Endothelial cell (in vitro differentiated cells): ENCODE measurements around the gene PLEKHM1. TPM values are rescaled to one million over a fixed set of nuclear protein-coding genes. Genes with fewer than 3 reads are reported as not detected.

ENCODE experiments used
- DNase-seq: peaks from one replicate; pipeline ENCODE4 v3.0.0; 2021; ENCODE audit warnings: low spot score
- H3K27ac Mint-ChIP-seq: one replicate; pipeline ENCODE4 v1.8.0; 2021; ENCODE audit warnings: mixed read lengths, inconsistent platforms; ENCODE audit not compliant: unreplicated experiment
- H3K27me3 Mint-ChIP-seq: one replicate; pipeline ENCODE4 v1.8.0; 2021; ENCODE audit warnings: mild to moderate bottlenecking, moderate library complexity, mixed read lengths, inconsistent platforms; ENCODE audit not compliant: unreplicated experiment
- H3K36me3 Mint-ChIP-seq: one replicate; pipeline ENCODE4 v1.8.0; 2021; ENCODE audit warnings: mild to moderate bottlenecking, low read depth, mixed read lengths, inconsistent platforms; ENCODE audit not compliant: unreplicated experiment
- H3K4me1 Mint-ChIP-seq: one replicate; pipeline ENCODE4 v1.8.0; 2021; ENCODE audit warnings: mild to moderate bottlenecking, mixed read lengths, inconsistent platforms; ENCODE audit not compliant: unreplicated experiment
- H3K4me3 Mint-ChIP-seq: one replicate; pipeline ENCODE4 v1.8.0; 2021; ENCODE audit warnings: mild to moderate bottlenecking, mixed read lengths, inconsistent platforms; ENCODE audit not compliant: unreplicated experiment
- H3K9me3 Mint-ChIP-seq: one replicate; pipeline ENCODE4 v1.8.0; 2021; ENCODE audit warnings: mixed read lengths, inconsistent platforms; ENCODE audit not compliant: unreplicated experiment
- total RNA-seq: library from RNA; stranded (reverse); fragmentation: NEBNext Ultra II Directional; extraction: Animal tissue kit (Norgen Biotek cat#: 25700); gene quantifications from one replicate; pipeline ENCODE4 v1.2.1, GENCODE V29; 2021; ENCODE audit not compliant: unreplicated experiment
- TF ChIP-seq, protein P1 (sequence below): fragments of 200-600 bp; sonication (generic); IDR thresholded peaks from one replicate; pipeline ENCODE4 v1.5.0; 2021; ENCODE audit warnings: antibody characterized with exemption; ENCODE audit not compliant: unreplicated experiment

Gene PLEKHM1
- total RNA-seq, 1 donor from 2014 or later, result 46.6 TPM

DNA sequence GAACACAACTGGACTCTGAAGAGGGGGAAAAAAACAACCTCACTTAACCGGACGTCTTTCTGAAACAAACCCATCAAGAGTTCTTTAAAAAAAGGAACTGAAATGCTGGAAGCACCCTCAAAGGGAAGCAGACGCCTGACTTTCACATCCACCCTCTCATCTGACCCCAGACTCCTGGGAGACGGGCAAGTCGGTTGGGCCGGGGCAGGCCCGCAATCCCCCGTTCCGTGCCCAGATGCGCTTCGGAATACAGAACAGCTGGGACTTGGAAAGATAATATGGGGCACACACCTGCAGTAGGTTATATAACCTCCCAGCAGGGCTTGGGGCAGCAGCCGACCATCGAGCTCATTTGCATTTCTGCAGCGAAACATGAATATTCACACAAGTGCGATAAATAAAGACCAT is 61.6 kb downstream of the PLEKHM1 start:
- no peaks in the 10 kb centered on the region for H3K9me3 Mint-ChIP-seq
- peaks cover 28% of the 10 kb centered on the region for H3K27me3 Mint-ChIP-seq
- TF ChIP-seq, protein P1, sequence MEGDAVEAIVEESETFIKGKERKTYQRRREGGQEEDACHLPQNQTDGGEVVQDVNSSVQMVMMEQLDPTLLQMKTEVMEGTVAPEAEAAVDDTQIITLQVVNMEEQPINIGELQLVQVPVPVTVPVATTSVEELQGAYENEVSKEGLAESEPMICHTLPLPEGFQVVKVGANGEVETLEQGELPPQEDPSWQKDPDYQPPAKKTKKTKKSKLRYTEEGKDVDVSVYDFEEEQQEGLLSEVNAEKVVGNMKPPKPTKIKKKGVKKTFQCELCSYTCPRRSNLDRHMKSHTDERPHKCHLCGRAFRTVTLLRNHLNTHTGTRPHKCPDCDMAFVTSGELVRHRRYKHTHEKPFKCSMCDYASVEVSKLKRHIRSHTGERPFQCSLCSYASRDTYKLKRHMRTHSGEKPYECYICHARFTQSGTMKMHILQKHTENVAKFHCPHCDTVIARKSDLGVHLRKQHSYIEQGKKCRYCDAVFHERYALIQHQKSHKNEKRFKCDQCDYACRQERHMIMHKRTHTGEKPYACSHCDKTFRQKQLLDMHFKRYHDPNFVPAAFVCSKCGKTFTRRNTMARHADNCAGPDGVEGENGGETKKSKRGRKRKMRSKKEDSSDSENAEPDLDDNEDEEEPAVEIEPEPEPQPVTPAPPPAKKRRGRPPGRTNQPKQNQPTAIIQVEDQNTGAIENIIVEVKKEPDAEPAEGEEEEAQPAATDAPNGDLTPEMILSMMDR, result no peak
- H3K4me1 Mint-ChIP-seq, result peaks cover 41% of the 10 kb centered on the region
- peaks cover 25% of the 10 kb centered on the region for H3K36me3 Mint-ChIP-seq
- DNase-seq, result no peak
- peak overlapping the region; percentile 89 for H3K4me3 Mint-ChIP-seq
- H3K27ac Mint-ChIP-seq, result peak overlapping the region; percentile 37

DNA sequence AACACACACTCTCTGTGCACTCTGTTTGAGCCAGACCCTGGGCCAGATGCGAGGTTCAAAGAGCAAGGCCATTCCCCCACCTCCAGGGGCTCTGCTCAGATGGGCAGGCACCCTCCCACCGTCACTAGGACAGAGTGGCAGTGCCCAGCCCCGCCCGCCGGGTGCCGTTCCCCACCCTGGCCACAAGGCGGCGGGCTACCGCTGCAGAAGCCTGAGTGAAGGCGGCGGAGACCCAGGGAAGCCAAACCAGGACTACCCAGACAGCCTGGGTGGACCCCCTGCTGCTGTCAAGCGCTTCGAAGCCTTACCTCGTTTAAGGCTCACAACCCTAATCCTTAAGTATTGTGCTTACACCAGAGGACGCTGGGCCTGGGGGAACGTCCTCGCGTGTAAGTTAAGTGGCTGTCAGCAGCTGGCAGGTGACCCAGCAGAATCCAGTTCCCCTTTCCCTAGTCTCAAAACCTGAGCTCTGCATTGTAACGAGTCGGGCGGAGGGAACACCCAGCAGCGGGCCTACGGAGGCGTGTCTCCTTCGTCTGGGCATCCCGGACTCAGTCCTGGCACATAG is 62.4 kb downstream of the PLEKHM1 start:
- H3K36me3 Mint-ChIP-seq, result peaks cover 31% of the 10 kb centered on the region
- DNase-seq, result peak; percentile 90
- peaks cover 42% of the 10 kb centered on the region for H3K4me1 Mint-ChIP-seq
- H3K27ac Mint-ChIP-seq, result peak overlapping the region; percentile 37
- TF ChIP-seq, protein P1, result peak; percentile 100
- H3K27me3 Mint-ChIP-seq, result peaks cover 27% of the 10 kb centered on the region
- peak overlapping the region; percentile 89 for H3K4me3 Mint-ChIP-seq
- H3K9me3 Mint-ChIP-seq, result no peaks in the 10 kb centered on the region

DNA sequence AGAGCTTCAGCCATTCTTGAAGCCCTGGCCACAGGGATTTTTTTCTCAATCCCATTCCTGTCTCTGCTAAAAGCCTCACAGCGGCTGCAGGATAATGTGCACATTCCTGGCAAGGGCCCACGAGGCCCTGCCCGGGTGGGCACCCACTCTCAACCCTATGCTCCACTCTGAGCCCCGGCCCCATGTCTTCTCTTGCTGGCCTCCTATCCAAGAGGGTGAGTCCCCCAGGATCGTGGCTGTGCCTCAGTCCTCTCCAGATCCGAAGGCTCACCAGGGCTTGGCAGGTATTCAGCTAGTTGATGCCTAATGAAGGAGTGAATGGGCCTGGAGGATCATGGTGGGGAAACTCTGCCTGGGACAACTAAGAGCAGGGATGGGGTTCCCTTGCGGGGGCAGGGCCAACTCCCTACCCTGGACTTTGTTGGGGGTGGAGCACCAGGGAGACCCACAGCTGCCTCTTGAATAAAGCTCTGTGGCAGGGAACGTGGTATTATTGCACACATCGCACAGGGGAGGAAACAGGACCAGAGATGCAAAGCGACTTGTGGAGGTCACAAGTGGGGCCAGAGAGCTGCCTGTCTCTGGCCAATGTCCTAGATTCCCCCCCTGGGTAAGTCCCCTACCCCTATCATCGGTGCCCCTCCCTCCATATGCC is 63.2 kb downstream of the PLEKHM1 start:
- peak overlapping the region; percentile 58 for H3K27ac Mint-ChIP-seq
- H3K36me3 Mint-ChIP-seq, result peaks cover 36% of the 10 kb centered on the region
- no peak for DNase-seq
- no peaks in the 10 kb centered on the region for H3K9me3 Mint-ChIP-seq
- H3K4me3 Mint-ChIP-seq, result peak overlapping the region; percentile 59
- TF ChIP-seq, protein P1, result no peak
- peaks cover 27% of the 10 kb centered on the region for H3K27me3 Mint-ChIP-seq
- H3K4me1 Mint-ChIP-seq, result peaks cover 41% of the 10 kb centered on the region

DNA sequence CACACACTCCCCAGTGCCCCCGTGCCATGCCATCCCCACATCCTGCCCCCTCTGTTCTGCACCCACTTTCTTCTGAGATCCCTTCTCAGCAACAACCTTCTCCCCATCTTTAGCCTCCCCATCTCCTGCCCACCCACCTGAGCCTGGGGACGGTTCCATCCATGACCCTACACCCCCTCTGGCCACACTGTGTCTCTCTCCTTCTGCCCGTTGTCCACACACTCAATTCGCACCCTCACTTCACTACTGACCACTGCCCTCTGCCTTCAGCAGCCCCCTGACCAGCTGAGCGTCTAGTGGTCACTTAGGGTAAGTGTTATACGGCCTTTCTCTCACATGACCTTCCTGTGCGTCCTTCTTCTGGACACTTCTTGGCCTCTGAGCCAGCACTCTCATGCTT is 64.0 kb downstream of the PLEKHM1 start:
- peaks cover 36% of the 10 kb centered on the region for H3K36me3 Mint-ChIP-seq
- no peaks in the 10 kb centered on the region for H3K9me3 Mint-ChIP-seq
- peak overlapping the region; percentile 59 for H3K4me3 Mint-ChIP-seq
- TF ChIP-seq, protein P1, result no peak
- H3K27ac Mint-ChIP-seq, result peak overlapping the region; percentile 58
- peaks cover 26% of the 10 kb centered on the region for H3K27me3 Mint-ChIP-seq
- peaks cover 41% of the 10 kb centered on the region for H3K4me1 Mint-ChIP-seq
- no peak for DNase-seq

DNA sequence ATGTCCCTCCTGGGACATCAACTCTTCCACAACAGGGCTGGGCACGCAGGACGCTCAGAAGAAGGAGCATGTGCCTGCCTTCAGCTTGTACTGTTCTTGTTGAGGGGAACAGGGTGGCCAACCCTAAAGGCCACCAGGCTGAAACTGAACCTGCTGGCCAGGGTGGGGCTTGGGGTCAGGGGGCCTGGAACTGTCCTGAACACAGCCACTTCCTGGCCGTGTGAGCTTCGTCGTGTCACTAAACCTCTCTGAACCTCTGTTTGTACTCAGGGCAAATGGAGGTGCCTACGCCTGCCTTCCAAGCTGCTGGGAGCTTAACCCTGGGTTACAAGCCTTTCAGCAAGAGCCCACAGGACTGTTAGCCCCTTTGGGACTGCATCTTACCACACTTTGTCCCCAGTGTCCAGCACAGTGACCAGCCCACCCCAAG is 64.5 kb downstream of the PLEKHM1 start:
- DNase-seq, result no peak
- Mint-ChIP-seq H3K27ac (peak overlapping the region; percentile 58), H3K4me3 (peak overlapping the region; percentile 21), H3K9me3 (no peaks in the 10 kb centered on the region), H3K36me3 (peaks cover 39% of the 10 kb centered on the region), H3K4me1 (peaks cover 39% of the 10 kb centered on the region), H3K27me3 (peaks cover 26% of the 10 kb centered on the region)
- TF ChIP-seq, protein P1, result no peak
